GM08714 (cell line): ENCODE data around the gene IL1RAPL1.

Source experiments
- H3K4me3 ChIP-seq: fragments of 200-500 bp; sonication (Bioruptor generic); 2 replicates; pipeline ENCODE4 v1.5.1; 2014; ENCODE audit warnings: mild to moderate bottlenecking, low read length, inconsistent platforms
- ZNF274 ChIP-seq: IDR thresholded peaks from 2 replicates; pipeline ENCODE4 v1.6.1; 2012; ENCODE audit warnings: mild to moderate bottlenecking, low read depth, low read length

IL1RAPL1 gene

GRCh38 chrX:29130905-29131304, 543.7 kb downstream of the IL1RAPL1 start:
- no peak for TF ChIP-seq ZNF274
- no peak overlapping the region for H3K4me3 ChIP-seq

DNA sequence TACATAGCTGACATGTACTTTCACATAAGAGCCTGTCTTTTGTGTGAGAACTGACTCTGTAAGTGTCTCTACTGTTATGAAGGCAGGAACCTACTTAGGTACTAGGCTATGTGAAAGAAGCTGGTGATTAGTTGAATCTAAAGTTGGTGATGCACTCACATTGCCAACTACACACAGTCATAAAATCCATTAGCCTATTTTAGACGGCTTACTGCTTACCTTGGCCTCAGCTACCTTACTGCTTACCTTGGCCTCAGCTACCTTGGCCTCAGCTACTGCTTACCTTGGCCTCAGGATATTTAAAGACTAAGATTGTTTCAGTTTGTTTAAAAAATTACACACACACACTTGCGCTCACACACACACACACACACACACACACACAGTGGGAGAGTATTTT, 549.7 kb downstream of the IL1RAPL1 start:
- no peak for TF ChIP-seq ZNF274
- H3K4me3 ChIP-seq, result no peak overlapping the region

DNA sequence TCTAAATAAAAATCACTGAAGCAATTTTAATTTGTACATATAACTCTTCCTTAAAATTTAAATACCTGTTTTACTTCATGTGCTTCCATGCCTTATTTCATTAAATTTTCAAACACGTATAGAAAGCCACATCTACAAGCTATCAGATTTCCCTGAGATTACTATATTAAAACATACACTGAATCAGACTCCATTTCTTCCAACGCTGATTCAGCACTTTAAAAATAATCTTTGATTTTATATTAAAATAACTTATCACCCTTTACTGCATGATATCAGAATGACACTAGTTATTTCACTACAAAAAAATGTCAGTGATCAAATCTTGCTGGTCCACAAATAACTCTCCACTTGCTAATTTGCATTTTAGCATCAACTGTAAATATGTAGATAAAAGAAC, 550.8 kb downstream of the IL1RAPL1 start:
- TF ChIP-seq ZNF274, result no peak
- H3K4me3 ChIP-seq, result no peak overlapping the region

- TF ChIP-seq ZNF274, result no peak
- no peak overlapping the region for H3K4me3 ChIP-seq
Observed at GRCh38 chrX:29143356-29143755, 556.1 kb downstream of the IL1RAPL1 start.

GRCh38 chrX:29143756-29144155, 556.5 kb downstream of the IL1RAPL1 start:
- TF ChIP-seq ZNF274, result no peak
- no peak overlapping the region for H3K4me3 ChIP-seq

- no peak for TF ChIP-seq ZNF274
Observed at GRCh38 chrX:29145316-29145715, 558.1 kb downstream of the IL1RAPL1 start.

GRCh38 chrX:29148511-29148910, 561.3 kb downstream of the IL1RAPL1 start:
- TF ChIP-seq ZNF274, result no peak
- no peak overlapping the region for H3K4me3 ChIP-seq

More at GRCh38 chrX:29145316-29145715, 558.1 kb downstream of the IL1RAPL1 start:
- no peak overlapping the region for H3K4me3 ChIP-seq

DNA sequence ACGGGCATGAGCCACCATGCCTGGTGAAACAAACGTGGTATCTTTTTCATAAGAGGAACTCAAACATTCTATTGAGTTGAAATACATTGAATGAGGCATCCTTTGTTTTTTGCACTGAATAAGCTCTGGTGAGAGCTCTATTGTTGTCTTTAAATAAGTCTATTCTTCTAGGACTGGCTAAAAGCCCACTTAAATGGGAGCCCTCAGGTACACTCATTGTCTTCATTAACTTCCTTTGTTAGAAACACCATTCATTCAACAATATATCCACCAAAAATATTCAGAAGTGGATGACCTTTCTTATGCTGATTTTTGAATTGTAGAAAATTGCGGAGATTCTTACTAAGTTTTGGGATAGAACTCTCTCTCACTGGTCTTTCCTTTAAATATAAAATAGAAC, 568.0 kb downstream of the IL1RAPL1 start:
- no peak for TF ChIP-seq ZNF274
- H3K4me3 ChIP-seq, result no peak overlapping the region

GRCh38 chrX:29172880-29173279, 585.6 kb downstream of the IL1RAPL1 start:
- H3K4me3 ChIP-seq, result no peak overlapping the region
- no peak for TF ChIP-seq ZNF274

DNA sequence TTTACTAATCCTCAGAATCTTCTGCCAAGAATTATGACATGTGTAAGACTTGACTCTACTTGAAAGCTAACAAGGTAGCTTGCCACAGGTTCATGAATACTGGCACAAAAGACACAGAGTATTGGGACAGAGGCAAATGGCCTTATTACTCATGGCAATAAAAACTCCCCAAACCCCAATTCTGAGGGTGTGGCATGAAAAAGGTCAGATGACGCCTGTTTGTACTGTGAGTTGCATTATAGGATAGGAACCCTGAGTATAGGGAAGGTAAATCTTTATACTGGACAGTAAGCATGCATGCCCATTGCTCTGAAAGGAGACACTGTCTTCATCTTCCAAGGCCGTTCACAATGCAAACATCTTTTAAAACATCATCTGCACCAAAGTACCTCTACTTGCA, 600.0 kb downstream of the IL1RAPL1 start:
- no peak for TF ChIP-seq ZNF274
- no peak overlapping the region for H3K4me3 ChIP-seq

- no peak for TF ChIP-seq ZNF274
- H3K4me3 ChIP-seq, result no peak overlapping the region
Observed at GRCh38 chrX:29196501-29196900, 609.3 kb downstream of the IL1RAPL1 start.

DNA sequence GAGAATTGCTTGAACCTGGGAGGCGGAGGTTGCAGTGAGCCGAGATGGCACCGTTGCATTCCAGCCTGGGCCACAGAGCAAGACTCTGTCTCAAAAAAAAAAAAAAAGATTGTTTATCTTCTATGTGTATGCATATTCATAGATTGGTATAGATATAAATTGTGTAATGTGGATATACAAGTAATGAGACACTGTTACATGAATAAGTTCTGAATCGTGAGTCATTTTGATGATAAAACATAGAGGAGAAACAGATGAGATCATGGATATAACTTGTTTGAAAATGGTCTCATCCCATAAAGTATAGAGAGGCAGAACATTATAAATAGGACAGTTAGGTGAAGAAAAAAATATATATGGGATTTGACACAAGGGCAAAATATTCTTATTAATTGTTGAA, 628.0 kb downstream of the IL1RAPL1 start:
- no peak overlapping the region for H3K4me3 ChIP-seq
- no peak for TF ChIP-seq ZNF274

- no peak for TF ChIP-seq ZNF274
- no peak overlapping the region for H3K4me3 ChIP-seq
Observed at GRCh38 chrX:29225670-29226069, 638.4 kb downstream of the IL1RAPL1 start.

DNA sequence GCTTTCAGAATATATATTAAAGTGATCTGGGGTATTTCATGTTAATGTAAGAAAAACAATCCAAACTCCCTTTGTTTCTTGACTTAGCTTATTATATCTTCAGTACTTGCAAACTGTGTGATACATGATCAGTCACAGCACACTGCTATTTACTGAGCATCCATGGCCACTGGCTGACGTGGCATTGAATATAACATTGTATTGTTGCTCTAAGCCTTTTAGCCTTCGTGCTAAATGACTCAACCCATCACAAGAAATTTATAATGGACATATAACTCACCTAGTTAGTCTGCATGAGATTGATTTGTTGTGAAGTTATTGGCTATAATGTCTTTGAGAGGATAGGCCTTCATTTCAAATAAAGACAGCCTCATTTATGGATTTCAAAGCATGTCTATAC, 642.6 kb downstream of the IL1RAPL1 start:
- no peak overlapping the region for H3K4me3 ChIP-seq
- TF ChIP-seq ZNF274, result no peak

GRCh38 chrX:29231800-29232199, 644.6 kb downstream of the IL1RAPL1 start:
- H3K4me3 ChIP-seq, result no peak overlapping the region
- no peak for TF ChIP-seq ZNF274

DNA sequence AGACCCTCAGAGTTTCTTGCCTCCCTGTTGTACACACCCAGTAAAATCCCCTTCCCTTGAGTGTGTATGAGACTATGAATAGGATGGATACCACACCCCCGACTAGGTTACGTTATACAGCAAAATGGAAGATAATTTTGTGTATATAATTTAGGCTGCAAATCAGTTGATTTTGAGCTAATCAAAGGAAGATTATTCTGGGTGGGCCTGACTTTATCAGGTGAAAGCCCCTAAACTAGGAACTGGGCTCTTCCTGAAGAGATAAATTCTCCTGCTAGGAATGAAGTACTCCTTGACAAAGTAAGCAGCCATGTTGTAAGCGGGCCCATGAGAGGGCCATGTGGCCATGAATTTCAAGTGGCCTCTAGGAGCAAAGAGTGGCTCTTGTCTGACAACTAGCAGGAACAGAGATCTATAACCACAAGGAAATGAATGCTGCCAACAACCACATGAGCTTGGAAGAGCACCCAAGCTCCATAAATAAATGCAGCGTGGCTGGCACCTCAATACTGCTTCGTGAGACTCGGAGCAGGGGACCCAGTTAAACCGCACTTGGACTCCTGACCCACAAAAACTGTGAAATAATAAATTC, 646.4 kb downstream of the IL1RAPL1 start:
- no peak for TF ChIP-seq ZNF274
- H3K4me3 ChIP-seq, result no peak overlapping the region
